Mesendoderm (in vitro differentiated cells): ENCODE measurements around the gene ORAI3.
"Not testable (repeated sequence)": the region's sequence is repeated elsewhere in the genome, so short reads cannot be mapped to it uniquely, and the experiment has no call there.

Experiments
- DNase-seq: peaks from one replicate; pipeline ENCODE4 v3.0.0; 2013
- H2AK5ac ChIP-seq: 2 replicates; pipeline ENCODE4 v1.6.1; 2013; ENCODE audit warnings: low read length, inconsistent platforms
- H2BK120ac ChIP-seq: 2 replicates; pipeline ENCODE4 v1.6.1; 2013; ENCODE audit warnings: low read depth, mild to moderate bottlenecking, low read length, moderate library complexity, mixed read lengths
- H2BK15ac ChIP-seq: replicated peaks from 2 replicates; pipeline ENCODE4 v1.6.1; 2013; ENCODE audit warnings: low read depth, mild to moderate bottlenecking, moderate library complexity
- H2BK5ac ChIP-seq: 2 replicates; pipeline ENCODE4 v1.6.1; 2013; ENCODE audit warnings: low read length, inconsistent platforms
- H3K18ac ChIP-seq: 2 replicates; pipeline ENCODE4 v1.6.1; 2013; ENCODE audit warnings: mild to moderate bottlenecking, low read length, mixed read lengths
- H3K23ac ChIP-seq: one replicate; pipeline ENCODE4 v1.6.1; 2013; ENCODE audit warnings: low read length
- H3K27ac ChIP-seq: 2 replicates; pipeline ENCODE4 v1.5.1; 2013; ENCODE audit warnings: low read depth, mild to moderate bottlenecking, inconsistent platforms, low read length, moderate library complexity
- H3K27me3 ChIP-seq: 2 replicates; pipeline ENCODE4 v1.6.1; 2013; ENCODE audit warnings: low read length, control low read depth, mild to moderate bottlenecking, inconsistent platforms; ENCODE audit not compliant: insufficient read depth, poor library complexity
- H3K36me3 ChIP-seq: 2 replicates; pipeline ENCODE4 v1.6.1; 2013; ENCODE audit warnings: low read length, inconsistent platforms; ENCODE audit not compliant: control insufficient read depth, insufficient read depth
- H3K4ac ChIP-seq: one replicate; pipeline ENCODE4 v1.6.1; 2013; ENCODE audit warnings: low read depth, mild to moderate bottlenecking, low read length, moderate library complexity
- H3K4me1 ChIP-seq: 2 replicates; pipeline ENCODE4 v1.6.1; 2013; ENCODE audit warnings: low read depth, low read length, inconsistent platforms; ENCODE audit not compliant: control insufficient read depth
- H3K4me2 ChIP-seq: 2 replicates; pipeline ENCODE4 v1.6.1; 2013; ENCODE audit warnings: low read length
- H3K4me3 ChIP-seq: 2 replicates; pipeline ENCODE4 v1.5.1; 2013; ENCODE audit warnings: mild to moderate bottlenecking, low read length
- H3K56ac ChIP-seq: one replicate; pipeline ENCODE4 v1.6.1; 2013; ENCODE audit warnings: low read length
- H3K79me1 ChIP-seq: 2 replicates; pipeline ENCODE4 v1.6.1; 2013; ENCODE audit warnings: low read length, inconsistent platforms
- H3K79me2 ChIP-seq: 2 replicates; pipeline ENCODE4 v1.6.1; 2013; ENCODE audit warnings: mild to moderate bottlenecking, low read length; ENCODE audit not compliant: control insufficient read depth, insufficient read depth
- H3K9ac ChIP-seq: 2 replicates; pipeline ENCODE4 v1.6.1; 2013; ENCODE audit warnings: low read length, inconsistent platforms
- H4K5ac ChIP-seq: one replicate; pipeline ENCODE4 v1.6.1; 2013; ENCODE audit warnings: low read length
- H4K8ac ChIP-seq: one replicate; pipeline ENCODE4 v1.6.1; 2013; ENCODE audit warnings: low read depth, mild to moderate bottlenecking, control low read depth, low read length, moderate library complexity
- WGBS: extraction: QIAGEN DNeasy Blood & Tissue Kit; methylation state at CpG from one replicate; pipeline ENCODE4 v1.1.7; 2013; ENCODE audit warnings: low lambda C conversion rate, missing lambda C conversion rate; ENCODE audit not compliant: insufficient coverage; ENCODE audit errors: extremely low coverage; 5-methylcytosine and 5-hydroxymethylcytosine counted together

The ORAI3 gene

DNA sequence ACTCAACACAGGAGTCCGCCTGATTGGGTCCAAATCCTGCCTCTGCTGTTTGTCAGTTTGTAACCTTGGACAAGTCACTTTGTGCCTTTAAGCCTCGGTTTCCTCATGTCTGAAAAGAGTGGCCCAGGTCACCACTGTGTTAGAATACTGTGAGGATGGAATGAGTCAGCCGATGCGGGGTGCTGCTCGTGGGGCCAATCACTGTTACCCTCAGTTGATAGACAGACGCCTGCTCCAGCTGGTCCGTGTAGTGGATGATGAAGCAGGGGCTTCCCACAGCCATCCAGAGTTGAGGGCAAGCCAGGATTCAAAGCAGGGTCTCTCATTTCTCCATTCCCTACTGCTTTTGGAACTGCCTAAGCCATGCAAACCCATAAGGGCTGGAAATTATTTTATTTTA lies 19.7 kb upstream of the ORAI3 start:
- H3K27me3 ChIP-seq, result no peaks in the 10 kb centered on the region
- no peak overlapping the region for H2BK5ac ChIP-seq
- H3K4me3 ChIP-seq, result no peak overlapping the region
- H3K79me1 ChIP-seq, result peaks cover 14% of the 10 kb centered on the region
- peaks cover 24% of the 10 kb centered on the region for H3K36me3 ChIP-seq
- no peak overlapping the region for H2AK5ac ChIP-seq
- no peak overlapping the region for H3K56ac ChIP-seq
- no peak overlapping the region for H3K18ac ChIP-seq
- H3K9ac ChIP-seq, result no peak overlapping the region
- no CpG with 5 or more reads among the region's 7 CpGs for WGBS
- H4K5ac ChIP-seq, result no peak overlapping the region
- no peak overlapping the region for H2BK120ac ChIP-seq
- no peak overlapping the region for H3K4me2 ChIP-seq
- no peak overlapping the region for H2BK15ac ChIP-seq
- no peak for DNase-seq
- no peaks in the 10 kb centered on the region for H3K4me1 ChIP-seq
- no peak overlapping the region for H3K4ac ChIP-seq
- H3K27ac ChIP-seq, result no peak overlapping the region
- H3K23ac ChIP-seq, result no peak overlapping the region
- no peak overlapping the region for H4K8ac ChIP-seq
- peaks cover 12% of the 10 kb centered on the region for H3K79me2 ChIP-seq

DNA sequence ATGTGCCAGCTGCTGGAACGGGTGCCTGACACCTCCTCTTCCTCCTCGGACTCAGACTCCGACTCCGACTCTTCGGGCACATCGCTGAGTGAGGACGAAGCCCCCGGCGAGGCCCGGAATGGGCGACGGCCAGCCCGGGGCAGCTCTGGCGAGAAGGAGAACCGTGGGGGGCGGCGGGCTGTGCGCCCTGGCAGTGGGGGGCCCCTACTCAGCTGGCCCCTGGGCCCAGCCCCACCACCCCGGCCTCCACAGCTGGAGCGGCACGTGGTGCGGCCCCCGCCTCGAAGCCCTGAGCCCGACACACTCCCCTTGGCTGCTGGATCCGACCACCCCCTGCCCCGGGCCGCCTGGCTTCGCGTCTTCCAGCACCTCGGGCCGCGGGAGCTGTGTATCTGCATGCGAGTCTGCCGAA lies 18.7 kb upstream of the ORAI3 start:
- H3K79me2 ChIP-seq, result peaks cover 4% of the 10 kb centered on the region
- no peak overlapping the region for H3K4me2 ChIP-seq
- H3K79me1 ChIP-seq, result peaks cover 13% of the 10 kb centered on the region
- no peak overlapping the region for H3K56ac ChIP-seq
- H4K5ac ChIP-seq, result no peak overlapping the region
- DNase-seq, result no peak
- H3K18ac ChIP-seq, result no peak overlapping the region
- no peaks in the 10 kb centered on the region for H3K27me3 ChIP-seq
- no peak overlapping the region for H3K4me3 ChIP-seq
- no peak overlapping the region for H3K23ac ChIP-seq
- H3K36me3 ChIP-seq, result peaks cover 25% of the 10 kb centered on the region
- H3K4me1 ChIP-seq, result no peaks in the 10 kb centered on the region
- no peak overlapping the region for H2BK5ac ChIP-seq
- H2BK120ac ChIP-seq, result no peak overlapping the region
- H3K27ac ChIP-seq, result no peak overlapping the region
- H2BK15ac ChIP-seq, result no peak overlapping the region
- no peak overlapping the region for H3K4ac ChIP-seq
- no peak overlapping the region for H2AK5ac ChIP-seq
- H3K9ac ChIP-seq, result no peak overlapping the region
- no CpG with 5 or more reads among the region's 35 CpGs for WGBS
- no peak overlapping the region for H4K8ac ChIP-seq

DNA sequence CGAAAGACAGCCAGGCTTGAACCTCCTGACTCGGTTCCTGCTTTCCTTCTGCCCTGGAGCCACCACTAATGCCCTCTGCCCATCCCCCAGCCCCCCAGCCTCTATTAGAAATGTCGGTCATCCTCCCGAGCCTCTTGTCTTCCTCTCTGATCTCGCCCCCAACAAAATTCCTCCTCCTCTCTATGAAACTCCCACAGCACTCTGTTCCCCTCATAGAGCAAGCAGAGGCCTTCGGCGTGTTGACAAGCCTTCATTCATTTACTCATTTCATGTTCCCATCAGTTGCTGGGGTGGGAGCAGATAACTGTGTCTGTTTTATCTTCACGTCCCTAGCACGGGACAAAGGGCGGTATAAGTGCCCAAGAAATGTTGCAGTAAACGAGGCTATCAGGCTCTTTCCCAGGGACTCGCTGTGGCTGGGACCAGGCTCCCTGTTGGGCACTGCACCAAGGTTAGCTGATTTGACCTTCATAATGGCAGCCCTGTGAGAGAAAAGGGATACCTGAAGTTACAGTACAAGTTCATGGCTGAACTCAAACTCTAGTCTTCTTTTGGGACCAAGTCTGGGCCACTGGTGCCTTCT lies 17.7 kb upstream of the ORAI3 start:
- Histone ChIP-seq H3K4me1 (no peaks in the 10 kb centered on the region), H3K27ac (no peak overlapping the region), H3K79me1 (peaks cover 6% of the 10 kb centered on the region), H2BK15ac (no peak overlapping the region), H3K56ac (no peak overlapping the region), H3K4ac (no peak overlapping the region), H3K4me2 (no peak overlapping the region), H3K27me3 (no peaks in the 10 kb centered on the region), H3K23ac (no peak overlapping the region), H4K5ac (no peak overlapping the region), H2BK5ac (no peak overlapping the region), H3K18ac (no peak overlapping the region), H2BK120ac (no peak overlapping the region), H3K36me3 (peaks cover 29% of the 10 kb centered on the region), H4K8ac (no peak overlapping the region), H3K4me3 (no peak overlapping the region), H3K9ac (no peak overlapping the region), H2AK5ac (no peak overlapping the region), H3K79me2 (peaks cover 2% of the 10 kb centered on the region)
- no CpG with 5 or more reads among the region's 12 CpGs for WGBS
- DNase-seq, result no peak

DNA sequence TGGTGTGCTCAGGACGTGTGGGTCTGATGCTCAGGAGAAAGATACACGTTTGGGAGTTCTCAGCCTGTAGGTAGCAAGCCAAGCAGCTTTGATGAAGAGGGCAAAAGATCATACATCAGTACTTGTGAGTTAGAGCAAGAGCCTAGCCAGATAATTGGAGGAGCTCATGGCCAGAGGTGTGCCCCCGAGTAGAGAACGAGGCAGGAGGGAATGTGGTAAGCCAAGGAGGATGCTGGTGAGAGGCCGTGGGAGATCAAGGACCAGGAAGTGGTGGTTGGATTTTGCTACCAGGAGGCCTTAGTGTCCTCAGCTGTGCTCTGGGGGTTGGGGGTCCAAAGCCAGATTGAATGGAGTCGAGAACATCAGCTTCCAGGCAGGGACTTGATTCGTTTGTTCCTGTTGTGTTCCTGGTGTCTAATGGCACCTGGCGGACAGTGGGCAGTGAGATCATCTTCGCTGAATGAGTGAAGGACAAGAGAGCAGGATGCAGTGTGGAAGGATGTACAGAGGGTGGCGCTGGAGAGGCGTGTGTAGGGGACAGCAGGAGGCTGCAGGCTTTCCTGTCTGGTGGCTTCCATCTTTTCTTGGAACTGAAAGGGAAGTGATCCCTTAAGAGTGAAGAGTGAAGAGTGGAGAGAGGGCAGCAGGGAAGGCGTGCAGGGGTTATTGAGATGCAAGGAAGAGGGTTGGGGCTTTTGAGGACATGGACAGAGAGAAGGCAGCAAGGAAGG lies 13.9 kb upstream of the ORAI3 start:
- H3K27me3 ChIP-seq, result no peaks in the 10 kb centered on the region
- H3K23ac ChIP-seq, result no peak overlapping the region
- no peak overlapping the region for H3K56ac ChIP-seq
- H2BK5ac ChIP-seq, result no peak overlapping the region
- H3K18ac ChIP-seq, result no peak overlapping the region
- no peak overlapping the region for H3K4ac ChIP-seq
- no CpG with 5 or more reads among the region's 12 CpGs for WGBS
- no peak overlapping the region for H3K9ac ChIP-seq
- no peak overlapping the region for H2AK5ac ChIP-seq
- H3K36me3 ChIP-seq, result peaks cover 18% of the 10 kb centered on the region
- no peak overlapping the region for H3K4me3 ChIP-seq
- no peak overlapping the region for H4K8ac ChIP-seq
- no peak overlapping the region for H3K4me2 ChIP-seq
- H3K4me1 ChIP-seq, result no peaks in the 10 kb centered on the region
- H2BK15ac ChIP-seq, result no peak overlapping the region
- H3K27ac ChIP-seq, result no peak overlapping the region
- peaks cover 4% of the 10 kb centered on the region for H3K79me1 ChIP-seq
- no peaks in the 10 kb centered on the region for H3K79me2 ChIP-seq
- peak; percentile 87 for DNase-seq
- no peak overlapping the region for H2BK120ac ChIP-seq
- H4K5ac ChIP-seq, result no peak overlapping the region

DNA sequence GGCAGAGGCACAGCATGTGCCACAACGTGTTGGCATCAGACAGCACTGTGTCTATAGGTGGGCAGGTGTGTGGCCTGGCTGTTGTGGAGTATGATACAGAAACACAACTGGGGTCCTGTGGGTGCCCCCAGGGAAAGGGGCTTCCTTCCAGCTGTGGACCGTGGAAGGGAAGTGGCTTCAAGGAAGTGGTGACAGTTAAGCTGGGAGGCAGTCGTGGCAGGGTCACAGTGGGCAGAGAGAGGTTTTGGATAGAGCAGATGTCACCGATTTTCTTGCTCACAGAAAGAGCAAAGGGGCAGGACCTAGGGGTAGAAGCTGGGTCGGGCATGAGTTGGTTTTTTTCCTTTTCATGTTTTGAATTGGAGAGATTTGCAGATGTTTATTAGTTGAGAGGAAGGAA lies 11.2 kb upstream of the ORAI3 start:
- H2BK120ac ChIP-seq, result no peak overlapping the region
- no peak overlapping the region for H2BK5ac ChIP-seq
- H2BK15ac ChIP-seq, result no peak overlapping the region
- no peak overlapping the region for H3K27ac ChIP-seq
- DNase-seq, result no peak
- H4K5ac ChIP-seq, result no peak overlapping the region
- H2AK5ac ChIP-seq, result no peak overlapping the region
- no peak overlapping the region for H3K4me2 ChIP-seq
- no peaks in the 10 kb centered on the region for H3K27me3 ChIP-seq
- no peak overlapping the region for H3K4me3 ChIP-seq
- H3K36me3 ChIP-seq, result peaks cover 9% of the 10 kb centered on the region
- no CpG with 5 or more reads among the region's 5 CpGs for WGBS
- no peak overlapping the region for H3K23ac ChIP-seq
- no peak overlapping the region for H3K56ac ChIP-seq
- no peaks in the 10 kb centered on the region for H3K79me1 ChIP-seq
- H3K4ac ChIP-seq, result no peak overlapping the region
- H3K9ac ChIP-seq, result no peak overlapping the region
- H3K18ac ChIP-seq, result no peak overlapping the region
- no peak overlapping the region for H4K8ac ChIP-seq
- no peaks in the 10 kb centered on the region for H3K79me2 ChIP-seq
- no peaks in the 10 kb centered on the region for H3K4me1 ChIP-seq

DNA sequence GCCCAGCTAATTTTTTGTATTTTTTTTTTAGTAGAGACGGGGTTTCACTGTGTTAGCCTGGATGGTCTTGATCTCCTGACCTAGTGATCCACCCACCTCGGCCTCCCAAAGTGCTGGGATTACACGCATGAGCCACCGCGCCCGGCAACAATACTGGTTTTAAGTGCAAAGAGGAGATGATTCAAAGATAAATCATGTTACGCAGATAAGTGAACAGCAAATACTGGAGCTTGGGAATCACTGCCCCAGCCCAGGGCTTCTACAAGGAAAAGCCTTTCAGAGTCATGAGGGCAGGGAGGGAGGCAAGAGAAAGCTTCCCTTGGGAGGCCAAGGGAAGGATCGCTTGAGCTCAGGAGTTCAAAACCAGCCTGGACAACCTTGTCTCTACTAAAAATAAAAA lies 9.3 kb upstream of the ORAI3 start:
- not testable (repeated sequence) for H3K56ac ChIP-seq, H3K4me3 ChIP-seq, H2BK5ac ChIP-seq, H3K27me3 ChIP-seq, H2BK120ac ChIP-seq, H3K79me2 ChIP-seq, H3K23ac ChIP-seq, H3K4me2 ChIP-seq, H3K18ac ChIP-seq, H3K79me1 ChIP-seq, H3K4me1 ChIP-seq, H4K5ac ChIP-seq, H2BK15ac ChIP-seq, H3K4ac ChIP-seq, H3K27ac ChIP-seq, H3K9ac ChIP-seq, H4K8ac ChIP-seq, DNase-seq, H2AK5ac ChIP-seq
- H3K36me3 ChIP-seq, result peaks cover 13% of the 10 kb centered on the region
- WGBS, result no CpG with 5 or more reads among the region's 8 CpGs
